GM12865 (cell line): ENCODE measurements around the gene RCAN2.

Experiments used
- DNase-seq: peaks from one replicate; pipeline ENCODE4 v3.0.0; 2010; ENCODE audit warnings: low read depth
- H3K4me3 ChIP-seq: 2 replicates; pipeline ENCODE4 v1.5.1; 2011; ENCODE audit warnings: mild to moderate bottlenecking, low read depth, low read length, control low read depth
- CTCF ChIP-seq: IDR thresholded peaks from 2 replicates; pipeline ENCODE4 v1.5.1; 2011; ENCODE audit warnings: low read length, control low read depth, low read depth, inconsistent platforms; ENCODE audit not compliant: insufficient read depth; ENCODE audit errors: missing control alignments

RCAN2 gene

GRCh38 chr6:46327779-46328178 lies 163.5 kb downstream of the RCAN2 start:
- H3K4me3 ChIP-seq: no peak overlapping the region
- no peak for DNase-seq
- TF ChIP-seq CTCF: no peak

- peak; percentile 23 for DNase-seq
- TF ChIP-seq CTCF: no peak
- H3K4me3 ChIP-seq: no peak overlapping the region
These were observed 165.4 kb downstream of the RCAN2 start for GRCh38 chr6:46325561-46326530.

GRCh38 chr6:46324706-46325105 lies 166.5 kb downstream of the RCAN2 start:
- TF ChIP-seq CTCF: no peak
- H3K4me3 ChIP-seq: no peak overlapping the region
- no peak for DNase-seq

- no peak for DNase-seq
- no peak for TF ChIP-seq CTCF
- H3K4me3 ChIP-seq: no peak overlapping the region
These were observed 167.2 kb downstream of the RCAN2 start for GRCh38 chr6:46323966-46324622.

- H3K4me3 ChIP-seq: no peak overlapping the region
- no peak for DNase-seq
These were observed 167.8 kb downstream of the RCAN2 start for GRCh38 chr6:46323312-46323965.

GRCh38 chr6:46320505-46320904 lies 170.7 kb downstream of the RCAN2 start:
- TF ChIP-seq CTCF: no peak
- H3K4me3 ChIP-seq: no peak overlapping the region
- no peak for DNase-seq

More at GRCh38 chr6:46323312-46323965, 167.8 kb downstream of the RCAN2 start:
- no peak for TF ChIP-seq CTCF
